GM18502 (cell line): ENCODE data around the gene NTSR1.

ENCODE experiments used
- ATAC-seq: cut with Tn5 transposase; IDR thresholded peaks from one replicate; pipeline ENCODE4 v1.9.1; 2021; ENCODE audit warnings: mild to moderate bottlenecking; ENCODE audit not compliant: unreplicated experiment, poor library complexity

The NTSR1 gene

GRCh38 chr20:62795023-62795761 is 86.6 kb downstream of the NTSR1 start:
- no peak for ATAC-seq

- ATAC-seq, result no peak
These were observed 88.3 kb downstream of the NTSR1 start for GRCh38 chr20:62796699-62797491.

GRCh38 chr20:62797671-62798532 is 89.3 kb downstream of the NTSR1 start:
- no peak for ATAC-seq

GRCh38 chr20:62799036-62799435 is 90.4 kb downstream of the NTSR1 start:
- no peak for ATAC-seq

GRCh38 chr20:62799459-62799858 is 90.8 kb downstream of the NTSR1 start:
- ATAC-seq, result no peak

- ATAC-seq, result no peak
These were observed 91.2 kb downstream of the NTSR1 start for GRCh38 chr20:62799873-62800272.

GRCh38 chr20:62800314-62801259 is 92.0 kb downstream of the NTSR1 start:
- ATAC-seq, result no peak

- no peak for ATAC-seq
These were observed 92.8 kb downstream of the NTSR1 start for GRCh38 chr20:62801284-62802010.

GRCh38 chr20:62802026-62802712 is 93.5 kb downstream of the NTSR1 start:
- ATAC-seq, result no peak

- ATAC-seq, result no peak
These were observed 95.5 kb downstream of the NTSR1 start for GRCh38 chr20:62804021-62804626.

GRCh38 chr20:62804627-62805154 is 96.1 kb downstream of the NTSR1 start, which contains the start of gene OGFR:
Gene OGFR, plus strand, starts transcription at chr20:62804835. Its CDS starts 25 bp downstream, at chr20:62804860.
- no peak for ATAC-seq

- no peak for ATAC-seq
These were observed 96.6 kb downstream of the NTSR1 start for GRCh38 chr20:62805155-62805710.

- ATAC-seq, result no peak
These were observed 97.2 kb downstream of the NTSR1 start for GRCh38 chr20:62805711-62806382.

GRCh38 chr20:62806383-62807050 is 97.9 kb downstream of the NTSR1 start:
- ATAC-seq, result no peak

GRCh38 chr20:62807444-62808210 is 99.0 kb downstream of the NTSR1 start:
- no peak for ATAC-seq
